ENCODE results near the gene PGAP6. TPM values are rescaled to one million over a fixed set of nuclear protein-coding genes. Genes with fewer than 3 reads are reported as not detected.

PGAP6 gene
- total and polyA plus RNA-seq, 2 of the 8 experiments (the other 6 are each of a cell fraction or from before 2014, with no cell fraction given) = 86.8 to 364 TPM

GRCh38 chr16:404971-405486 is 23.3 kb upstream of the PGAP6 start:
- peak overlapping the region in 1 of 4 experiments; percentile 10; a peak in 1 of 7 replicates for H3K9ac ChIP-seq (replicated peaks in 1 of 4; ENCODE audit: extremely low read depth in 1 of 4, low read depth in 3 of 4, low read length in 3 of 4)
- POLR2A ChIA-PET (ENCODE audit: partially characterized antibody) = interaction anchor here (1.9 to 3.2 kb wide), 3 partner anchors 9 to 47 kb away, joined by 4 to 13 read pairs (median 7); no protein-coding TSS in a partner anchor
- CTCF ChIA-PET (ENCODE audit: partially characterized antibody) = interaction anchor here (2.9 kb wide), 1 partner anchor 83 kb away, joined by 11 read pairs; no protein-coding TSS in a partner anchor

More at GRCh38 chr16:404971-405486, 23.3 kb upstream of the PGAP6 start:
- Histone ChIP-seq H3K4ac (replicated peaks; ENCODE audit: insufficient read length, low read depth, low read length) (no peak overlapping the region), H2BK20ac (ENCODE audit: low read length) (no peak overlapping the region), H3K56ac (replicated peaks; ENCODE audit: insufficient read length, low read depth, low read length) (no peak overlapping the region), H3K4me1 (replicated peaks in 1 of 4; ENCODE audit: control insufficient read depth in 3 of 4, insufficient read depth in 4 of 4, low read length in 3 of 4) (peaks cover 0 to 7% (median 3%) of the 10 kb centered on the region in 4 experiments; a peak in 4 of 7 replicates), H3K27me3 (replicated peaks in 1 of 4; ENCODE audit: control insufficient read depth in 3 of 4, extremely low read depth in 1 of 4, insufficient read depth in 3 of 4, low read length in 3 of 4) (no peaks in the 10 kb centered on the region), H2BK5ac (ENCODE audit: low read depth, low read length) (no peak overlapping the region), H3K23ac (ENCODE audit: insufficient read length) (no peak overlapping the region), H3K27ac (ENCODE audit: low read depth, low read length) (peak overlapping the region; percentile 10; the same call in 1 of the 2 replicates), H3K23me2 (ENCODE audit: low read depth, low read length) (no peaks in the 10 kb centered on the region; the same call in 1 of the 2 replicates), H3K79me2 (ENCODE audit: control insufficient read depth in 1 of 2, insufficient read depth in 2 of 2, low read length in 2 of 2) (no peaks in the 10 kb centered on the region), H3K9me3 (ENCODE audit: insufficient read depth in 2 of 2, low read depth in 1 of 2, low read length in 1 of 2) (no peaks in the 10 kb centered on the region), H4K20me1 (replicated peaks in 1 of 2; ENCODE audit: control insufficient read depth in 1 of 2, insufficient read depth in 2 of 2, low read length in 2 of 2) (peaks cover 0 to 3% of the 10 kb centered on the region in 2 experiments), H3K18ac (ENCODE audit: extremely low read depth, low read length) (no peak overlapping the region), H3K14ac (ENCODE audit: insufficient read length) (no peak overlapping the region), H2BK15ac (ENCODE audit: low read length) (no peak overlapping the region), H3K36me3 (ENCODE audit: control insufficient read depth in 2 of 4, insufficient read depth in 4 of 4, low read length in 3 of 4) (peaks cover 2 to 8% (median 4%) of the 10 kb centered on the region in 4 experiments; a peak in 5 of 8 replicates), H4K8ac (ENCODE audit: extremely low read depth, insufficient read depth, low read length) (no peak overlapping the region), H3K4me3 (ENCODE audit: extremely low read depth in 1 of 4, insufficient read depth in 2 of 4, low read depth in 3 of 4, low read length in 4 of 4) (no peak overlapping the region), H3K4me2 (ENCODE audit: insufficient read depth in 1 of 2, low read depth in 2 of 2, low read length in 2 of 2) (no peak overlapping the region), H4K91ac (replicated peaks; ENCODE audit: insufficient read length, low read length) (no peak overlapping the region), H3K79me1 (ENCODE audit: low read depth, low read length) (no peaks in the 10 kb centered on the region), H2AK5ac (ENCODE audit: low read depth, low read length) (no peak overlapping the region), H2AFZ (ENCODE audit: low read length) (no peak overlapping the region), H4K5ac (ENCODE audit: insufficient read length, low read depth, low read length) (no peak overlapping the region), H2BK12ac (ENCODE audit: low read depth, low read length) (no peak overlapping the region), H2BK120ac (replicated peaks; ENCODE audit: low read depth, low read length) (no peak overlapping the region)
- no peak for FAIRE-seq
- TF ChIP-seq RAD21 (IDR thresholded peaks at IDR 0.05 in 1 of 2, conservative IDR thresholded peaks at IDR 0.05 in 1 of 2; ENCODE audit: low read depth in 2 of 2, low read length in 2 of 2) = no peak
- no peak for TF ChIP-seq KDM5A (IDR thresholded peaks at IDR 0.05; ENCODE audit: low read length)
- no peak for TF ChIP-seq MAFK (IDR thresholded peaks at IDR 0.05; ENCODE audit: low read depth, low read length)
- no peak for TF ChIP-seq CTBP2 (IDR thresholded peaks at IDR 0.05; ENCODE audit: borderline replicate concordance, insufficient read depth, insufficient read length, low read length)
- TF ChIP-seq RBBP5 (IDR thresholded peaks at IDR 0.05; ENCODE audit: borderline replicate concordance, low read depth, low read length) = no peak
- no peak for TF ChIP-seq JUND (IDR thresholded peaks at IDR 0.05; ENCODE audit: low read length)
- no peak for TF ChIP-seq ATF3 (IDR thresholded peaks at IDR 0.05; ENCODE audit: insufficient read depth, low read depth, low read length)
- no peak for TF ChIP-seq NRF1 (IDR thresholded peaks at IDR 0.05; ENCODE audit: low read depth, low read length)
- no peak for TF ChIP-seq CREB1 (IDR thresholded peaks at IDR 0.05)
- no peak for TF ChIP-seq SP1 (IDR thresholded peaks at IDR 0.05; ENCODE audit: low read depth, low read length)
- WGBS, 2 experiments (ENCODE audit: extremely low coverage in 1 of 2, insufficient coverage in 1 of 2, insufficient read length in 1 of 2, insufficient replicate concordance in 2 of 2, low coverage in 1 of 2, low lambda C conversion rate in 2 of 2, missing lambda C conversion rate in 1 of 2) = 88% methylated on average over 12 of the region's 12 CpGs; no CpG with 5 or more reads in 1 of the 2 experiments
- peak in 1 of 2 experiments; percentile 45 for DNase-seq (ENCODE audit: low read depth in 1 of 2, low spot score in 2 of 2)

Data from H1 (cell line).